Inferior parietal cortex (tissue), 1 donor: ENCODE measurements around the gene CHD9.
"Not testable (repeated sequence)": the region's sequence is repeated elsewhere in the genome, so short reads cannot be mapped to it uniquely, and the experiment has no call there.

Experiments used
- DNase-seq: peaks from one replicate; pipeline ENCODE4 v3.0.0-alpha.2; 2016; ENCODE audit errors: extremely low spot score

Gene CHD9

DNA sequence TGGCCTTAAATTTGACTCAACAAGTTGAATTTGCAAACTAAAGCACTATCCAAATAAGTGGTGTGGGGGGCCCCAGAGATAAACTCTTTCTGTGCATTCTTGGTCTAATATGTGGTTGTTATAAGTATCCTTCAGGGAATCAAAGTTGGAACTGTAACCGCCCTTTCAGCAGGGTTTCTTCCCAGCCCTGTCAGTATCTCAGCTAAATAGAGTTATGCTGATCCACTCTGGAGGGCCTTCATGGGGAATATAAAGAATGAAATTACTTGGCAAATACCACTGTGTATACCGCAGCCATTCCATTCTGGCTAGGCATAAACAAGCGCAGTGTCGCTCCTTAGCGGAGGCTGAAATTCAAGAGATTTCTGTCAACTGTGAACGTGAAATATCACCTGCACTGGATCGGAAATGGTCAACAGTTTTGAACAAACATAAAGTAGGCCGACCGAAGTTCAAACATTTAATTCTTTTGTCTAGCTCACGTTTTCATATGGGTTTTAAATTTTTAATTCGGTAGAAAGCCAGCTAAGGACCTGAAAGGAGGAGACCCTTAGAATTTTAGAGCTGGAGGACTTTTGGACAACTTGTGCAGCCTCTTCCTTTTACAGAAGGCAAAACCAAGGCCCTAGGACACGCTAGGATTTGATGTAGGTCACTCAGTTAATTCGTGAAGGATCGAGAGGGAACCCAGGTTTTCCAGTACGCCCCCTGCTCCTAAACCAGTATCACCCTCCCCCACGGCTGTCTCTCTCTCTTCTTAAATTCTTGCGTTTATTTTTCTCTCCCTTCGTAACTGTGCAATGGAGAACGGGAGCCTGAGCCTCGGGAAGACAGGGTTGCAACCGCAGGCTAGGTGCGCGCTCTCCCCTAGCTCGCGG is 74.7 kb downstream of the CHD9 start:
- no peak for DNase-seq

DNA sequence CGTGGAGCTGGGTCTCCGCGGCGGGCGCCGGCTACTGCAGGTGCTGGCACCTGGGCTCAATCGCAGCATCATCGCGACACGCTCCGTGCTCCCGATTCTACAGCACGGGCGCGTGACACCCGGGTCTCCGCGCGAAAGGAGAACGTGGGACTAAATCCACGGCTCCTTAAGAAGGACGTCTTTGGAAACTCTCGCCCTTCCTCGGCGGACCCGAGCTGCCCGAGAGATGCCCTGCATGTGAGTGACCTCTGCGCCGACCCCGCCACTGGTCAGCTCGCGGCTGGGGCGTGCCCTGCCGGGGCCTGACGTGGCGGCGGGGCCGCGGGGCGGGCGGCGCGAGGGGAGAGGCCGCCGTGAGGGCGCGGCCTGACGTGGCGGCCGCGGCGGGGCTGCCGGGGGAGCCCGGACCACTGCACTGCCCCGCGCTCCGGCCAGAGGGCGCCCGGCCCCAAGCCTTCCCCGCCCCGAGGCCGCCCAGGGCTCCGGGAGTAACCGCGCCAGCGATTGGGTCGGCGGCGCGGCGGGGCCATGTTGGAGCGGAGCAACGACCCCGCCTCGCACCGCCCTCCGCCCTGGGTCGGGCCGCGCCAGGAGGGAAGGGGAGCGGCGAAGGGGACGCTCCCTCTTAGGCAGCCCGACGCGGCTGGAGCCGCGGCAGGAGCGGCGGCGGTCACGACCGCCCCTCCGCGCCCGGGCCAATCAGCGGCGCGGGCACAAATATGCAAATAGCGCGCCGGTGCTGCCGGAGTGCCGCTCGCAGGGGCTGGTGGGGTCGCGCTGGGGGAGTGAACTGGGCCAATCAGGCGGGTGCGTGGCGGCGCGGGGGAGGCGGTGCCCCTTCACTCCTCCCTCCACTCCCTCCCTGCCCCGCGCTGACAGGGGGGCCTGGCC is 75.6 kb downstream of the CHD9 start:
- DNase-seq = peak; percentile 87

DNA sequence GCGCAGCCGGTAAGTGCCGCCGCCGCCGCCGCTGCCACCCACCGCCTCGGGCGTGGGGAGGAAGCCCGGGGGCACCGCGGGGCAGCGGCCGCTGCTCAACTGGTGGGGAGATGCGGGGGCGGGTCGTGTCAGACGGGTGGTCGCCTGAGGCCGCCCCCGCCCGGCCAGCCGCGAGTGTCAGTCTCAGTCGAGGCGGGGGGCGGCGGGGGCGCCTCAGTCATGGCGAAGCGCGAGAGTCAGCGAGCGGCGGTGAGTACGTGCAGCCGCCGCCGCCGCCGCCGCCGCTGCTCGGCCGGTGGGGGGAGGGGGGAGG is 76.2 kb downstream of the CHD9 start:
- no peak for DNase-seq

DNA sequence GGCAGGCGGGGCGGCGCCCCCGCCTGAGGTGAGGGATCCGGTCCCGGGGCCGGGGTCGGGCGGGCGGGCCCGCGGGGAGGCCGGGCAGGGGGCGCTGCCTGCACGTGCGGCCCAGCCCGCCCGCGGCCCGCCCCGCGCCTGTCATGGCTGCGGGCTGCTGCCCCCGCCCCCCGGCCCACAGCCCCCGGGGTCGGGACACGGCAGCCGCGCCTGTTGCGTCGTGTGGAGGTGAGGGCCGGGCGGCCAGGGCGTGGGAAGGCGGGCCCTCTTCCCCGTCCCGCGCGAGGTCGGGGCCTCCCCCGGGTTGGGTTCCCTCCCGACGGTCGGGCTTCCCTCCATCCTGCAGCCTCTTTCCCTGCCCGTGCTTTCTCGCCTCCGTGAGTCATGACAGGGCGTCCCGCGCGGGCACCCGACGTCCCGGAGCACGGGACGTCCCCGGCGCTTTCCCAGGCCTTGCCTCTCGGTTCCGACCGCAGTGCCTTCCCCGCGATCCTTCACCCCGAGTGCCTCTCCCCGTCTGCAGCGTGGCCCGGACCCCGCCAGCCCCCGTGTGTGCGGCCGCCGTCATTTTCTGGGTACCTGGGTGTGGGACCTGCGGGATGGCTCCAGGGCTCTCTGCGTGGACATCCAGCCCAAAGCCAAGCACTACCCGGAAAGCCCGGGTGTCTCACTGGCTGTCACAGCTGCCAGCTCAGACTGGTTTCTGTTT is 76.7 kb downstream of the CHD9 start:
- DNase-seq = peak; percentile 23

DNA sequence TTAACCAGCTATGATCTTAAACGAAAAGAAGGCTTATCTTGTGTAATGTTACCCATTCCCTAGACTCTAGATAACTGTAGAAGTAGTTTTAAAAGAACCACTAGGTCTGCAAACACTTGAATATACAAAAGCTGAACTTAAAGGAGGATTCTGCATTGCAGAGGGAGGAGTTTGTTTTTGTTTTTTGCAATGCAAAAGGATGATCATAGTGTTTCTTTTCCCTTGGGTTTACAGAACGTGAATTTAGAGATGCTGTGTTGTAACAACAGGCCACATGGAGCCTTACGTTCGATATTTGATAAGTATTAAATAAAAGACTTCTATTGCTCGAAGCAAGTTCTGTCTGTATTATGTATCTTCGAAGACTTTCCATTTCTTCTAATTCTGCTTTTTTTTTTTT is 77.6 kb downstream of the CHD9 start:
- DNase-seq = peak; percentile 25

DNA sequence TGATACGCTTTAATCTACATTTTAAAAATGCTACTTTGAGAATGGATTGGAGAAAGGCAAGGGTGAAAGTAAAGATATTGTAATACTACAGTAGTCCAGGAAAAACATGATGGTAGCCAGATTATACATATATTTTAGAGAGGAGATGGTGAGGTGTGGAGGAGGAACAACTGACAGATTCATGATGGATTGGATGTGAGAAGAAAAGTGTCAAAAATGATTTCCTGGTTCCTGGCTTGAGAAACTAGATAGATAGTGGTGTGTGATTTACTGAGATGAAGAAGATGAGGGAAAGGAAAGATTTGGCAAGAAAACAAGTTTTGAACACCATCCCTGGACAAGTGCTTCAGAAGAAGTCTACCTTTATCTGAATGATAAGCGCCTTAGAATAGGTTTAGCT is 80.5 kb downstream of the CHD9 start:
- no peak for DNase-seq

DNA sequence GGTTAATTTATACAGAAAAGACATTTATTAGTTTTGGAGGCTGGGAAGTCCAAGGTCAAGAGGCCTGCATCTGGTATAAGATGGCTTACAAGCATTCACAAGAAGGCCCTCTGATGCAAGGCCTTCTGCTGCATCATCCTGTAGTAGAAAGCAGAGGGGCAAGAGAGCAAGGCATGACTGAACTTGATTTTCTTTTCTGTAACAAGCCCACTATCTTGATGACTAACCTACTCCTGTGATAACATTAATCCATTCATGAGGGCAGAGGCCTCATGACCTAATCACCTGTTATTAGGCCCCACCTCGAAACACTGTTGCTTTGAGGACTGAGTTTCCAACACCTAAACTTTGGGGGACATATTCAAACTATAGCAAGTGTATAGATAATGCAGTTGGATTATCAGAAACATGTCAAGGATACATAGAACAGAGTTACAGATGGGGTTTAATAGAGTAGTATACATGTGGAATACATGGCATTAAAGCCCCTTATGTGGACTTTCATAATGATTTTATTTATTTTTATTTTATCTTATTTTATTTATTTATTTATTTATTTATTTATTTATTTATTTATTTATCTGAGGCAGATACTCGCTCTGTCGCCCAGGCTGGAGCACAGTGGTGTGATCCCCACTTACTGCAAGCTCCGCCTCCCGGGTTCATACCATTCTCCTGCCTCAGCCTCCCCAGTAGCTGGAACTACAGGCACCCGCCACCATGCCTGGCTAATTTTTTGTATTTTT is 88.2 kb downstream of the CHD9 start:
- DNase-seq = no peak

DNA sequence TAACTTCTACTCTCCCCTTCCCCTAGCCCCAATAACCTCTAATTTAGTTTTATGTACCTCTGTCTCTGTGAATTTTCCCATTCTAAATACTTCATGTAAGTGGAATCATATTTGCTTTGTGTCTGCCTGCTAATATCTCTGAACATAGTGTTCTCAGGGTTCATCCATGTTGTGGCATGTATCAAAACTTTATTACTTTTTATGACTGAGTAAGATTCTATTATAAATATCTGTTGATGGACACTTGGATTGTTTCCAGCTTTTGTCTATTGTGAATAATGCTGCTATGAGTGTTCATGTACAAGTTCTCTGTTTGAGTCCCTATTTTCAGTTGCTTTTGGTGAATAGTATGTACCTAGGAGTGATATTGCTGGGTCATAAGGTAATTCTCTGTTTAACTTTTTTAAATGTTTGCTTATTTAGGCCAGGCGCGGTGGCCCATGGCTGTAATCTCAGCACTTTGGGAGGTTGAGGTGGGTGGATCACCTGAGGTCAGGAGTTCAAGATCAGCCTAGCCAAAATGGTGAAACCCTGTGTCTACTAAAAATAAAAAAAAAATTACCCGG is 92.8 kb downstream of the CHD9 start:
- no peak for DNase-seq

DNA sequence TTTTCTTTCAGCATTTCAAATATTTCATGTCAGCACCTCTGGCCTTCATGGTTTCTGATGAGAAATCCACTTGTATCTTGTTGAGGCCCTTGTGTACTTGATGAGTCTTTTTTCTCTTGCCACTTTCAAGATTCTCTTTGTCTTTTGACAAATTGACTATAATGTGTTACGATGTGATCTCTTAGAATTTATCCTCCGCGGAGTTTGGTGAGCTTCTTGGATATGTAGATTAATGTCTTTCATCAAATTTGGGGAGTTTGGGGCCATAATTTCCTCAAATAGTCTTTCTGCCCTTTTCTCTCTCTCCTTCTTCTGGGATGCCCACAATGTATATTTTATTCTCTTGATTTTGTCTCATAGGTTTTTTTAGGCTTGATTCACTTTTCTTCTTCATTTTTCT is 96.0 kb downstream of the CHD9 start:
- no peak for DNase-seq

DNA sequence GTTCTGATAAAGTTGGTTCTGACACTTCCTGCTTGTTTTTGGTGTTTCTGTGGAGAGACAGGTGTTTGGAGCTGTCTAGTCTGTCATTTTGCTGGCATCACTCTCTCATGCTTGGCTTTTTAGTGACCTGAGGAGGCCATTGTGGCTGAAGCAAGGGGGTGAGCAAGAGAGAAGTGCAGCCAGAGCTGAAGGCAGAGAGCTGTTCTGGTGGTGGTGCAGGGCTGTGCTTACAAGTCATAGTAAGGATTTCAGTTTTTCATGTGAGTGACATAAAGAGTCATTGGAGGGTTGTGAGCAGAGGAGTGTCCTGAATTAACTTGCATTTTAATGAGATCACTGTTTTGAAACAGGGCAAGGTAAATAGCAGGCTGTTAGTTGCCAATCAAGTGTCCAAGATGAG is 97.5 kb downstream of the CHD9 start:
- DNase-seq = no peak

DNA sequence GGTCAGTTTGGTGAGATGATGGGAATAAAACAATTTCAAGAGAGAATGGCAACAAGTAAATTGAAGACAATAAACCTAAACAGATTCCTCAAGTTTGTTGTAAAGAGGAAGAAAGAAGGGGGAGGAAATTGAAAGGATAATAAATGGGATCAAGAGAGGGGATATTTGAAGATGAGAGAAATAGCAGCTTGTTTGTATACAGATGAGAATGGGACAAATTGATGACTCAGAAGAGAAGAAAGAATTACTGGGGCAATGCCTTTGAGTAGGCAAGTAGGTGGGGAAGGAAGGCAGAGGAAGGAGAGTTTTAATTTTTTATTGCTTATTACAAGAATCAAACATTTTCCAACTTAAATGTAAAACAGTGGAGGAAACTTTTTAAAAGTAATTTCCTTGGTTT is 98.3 kb downstream of the CHD9 start:
- DNase-seq = no peak

DNA sequence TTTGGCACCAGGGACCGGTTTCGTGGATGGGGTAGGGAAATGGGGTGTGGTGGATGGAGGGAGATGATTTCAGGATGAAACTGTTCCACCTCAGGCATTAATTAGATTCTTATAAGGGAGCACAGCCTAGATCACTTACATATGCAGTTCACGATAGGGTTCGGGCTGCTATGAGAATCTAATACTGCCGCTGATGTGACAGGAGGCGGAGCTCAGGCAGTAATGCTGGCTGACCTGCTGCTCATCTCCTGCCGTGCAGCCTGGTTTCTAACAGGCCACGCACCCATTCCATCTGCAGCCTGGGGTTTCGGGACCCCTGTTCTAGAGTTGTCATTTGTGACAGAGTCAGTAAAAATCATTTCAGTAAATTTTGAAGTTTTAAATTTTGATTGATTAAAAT is 99.7 kb downstream of the CHD9 start:
- no peak for DNase-seq

DNA sequence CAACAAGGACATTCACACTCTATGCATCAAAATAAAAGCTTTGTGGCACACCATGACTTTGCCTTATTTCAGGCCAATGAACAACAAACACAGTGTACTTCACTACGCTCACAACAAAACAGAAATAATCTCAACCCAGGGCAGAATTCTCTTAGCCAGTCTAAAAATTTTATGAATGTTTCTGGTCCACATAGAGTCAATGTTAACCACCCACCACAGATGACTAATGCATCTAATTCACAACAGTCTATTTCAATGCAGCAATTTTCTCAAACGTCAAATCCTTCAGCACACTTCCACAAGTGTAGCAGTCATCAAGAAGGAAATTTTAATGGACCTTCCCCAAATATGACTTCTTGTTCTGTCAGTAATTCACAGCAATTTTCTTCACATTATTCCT is 101.7 kb downstream of the CHD9 start:
- DNase-seq = no peak

DNA sequence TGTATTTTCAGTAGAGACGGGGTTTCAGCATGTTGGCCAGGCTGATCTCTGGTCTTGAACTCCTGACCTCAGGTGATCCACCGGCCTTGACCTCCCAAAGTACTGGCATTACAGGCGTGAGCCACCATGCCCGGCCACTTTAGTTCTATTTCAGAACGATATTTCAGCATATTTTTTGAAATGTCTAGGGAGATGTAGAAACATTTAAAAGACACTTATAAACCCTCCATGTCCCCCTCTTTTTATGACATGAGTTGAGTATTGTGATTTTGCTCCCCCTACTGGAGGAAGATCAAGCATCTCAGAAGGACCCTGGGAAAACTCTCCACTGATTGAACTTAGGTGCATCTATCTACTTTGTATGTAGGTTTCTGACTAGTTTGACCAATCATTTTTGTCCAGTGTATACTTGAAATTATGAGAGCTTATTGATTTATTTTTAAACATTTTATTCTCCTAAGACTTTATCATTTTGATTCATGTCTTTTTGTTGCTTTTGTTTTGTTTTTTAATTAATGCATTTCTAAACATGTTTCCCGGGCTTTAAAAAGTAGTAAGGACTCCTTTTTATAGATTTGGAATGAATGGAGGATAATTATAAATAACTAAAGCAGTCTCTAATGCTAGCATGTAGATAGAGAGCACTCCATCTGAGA is 105.1 kb downstream of the CHD9 start:
- peak; percentile 72 for DNase-seq

DNA sequence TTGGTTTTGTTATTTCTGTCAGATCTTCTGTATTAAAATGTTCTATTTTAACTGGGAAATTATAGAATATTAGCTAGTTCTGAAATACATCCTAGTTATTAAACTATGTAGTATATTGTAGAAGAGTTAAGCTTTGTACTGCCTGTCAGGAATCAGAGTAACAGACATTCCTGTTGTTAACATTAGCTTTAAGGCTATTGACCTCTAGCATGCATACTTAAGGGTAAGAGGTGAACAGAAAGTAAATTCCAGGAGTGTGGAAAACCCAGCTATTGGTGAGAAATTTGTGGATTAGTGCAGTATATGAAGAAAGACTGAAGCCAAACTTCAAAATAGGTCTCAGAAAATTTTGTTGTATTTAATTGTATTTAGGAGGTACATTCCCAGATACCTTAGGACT is 111.3 kb downstream of the CHD9 start:
- DNase-seq = no peak

DNA sequence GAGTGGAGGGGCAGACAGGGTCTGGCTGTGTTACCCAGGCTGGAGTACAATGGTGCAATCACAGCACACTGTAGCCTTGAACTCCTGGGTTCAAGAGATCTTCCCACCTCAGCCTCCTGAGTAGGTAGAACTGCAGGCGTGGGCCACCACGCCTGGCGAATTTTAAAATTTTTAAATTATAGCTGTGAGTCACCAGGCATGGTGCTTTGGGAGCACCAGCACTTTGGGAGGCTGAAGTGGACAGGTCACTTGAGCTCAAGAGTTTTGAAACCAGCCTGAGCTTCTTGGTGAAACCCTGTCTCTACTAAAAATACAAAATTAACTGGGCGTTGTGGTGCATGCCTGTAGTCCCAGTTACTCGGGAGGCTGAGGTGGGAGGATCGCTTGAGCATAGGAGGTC is 114.0 kb downstream of the CHD9 start:
- no peak for DNase-seq

DNA sequence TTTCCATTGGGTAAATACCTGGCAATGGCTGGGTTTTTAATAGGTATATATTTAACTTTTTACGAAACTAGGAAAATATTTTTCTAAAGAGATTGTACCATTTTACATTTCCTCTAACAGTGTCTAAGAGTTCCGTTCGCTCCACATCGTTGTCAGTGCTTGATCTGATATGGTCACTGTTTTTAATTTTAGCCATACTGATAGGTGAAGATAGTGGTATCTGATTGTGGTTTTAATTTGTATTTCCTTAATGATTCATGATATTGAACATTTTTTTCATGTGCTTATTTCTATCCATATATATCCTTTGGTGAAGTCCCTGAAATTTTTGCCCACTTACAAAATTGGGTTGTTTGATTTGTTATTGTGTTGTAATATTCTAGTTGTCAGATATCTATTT is 117.7 kb downstream of the CHD9 start:
- no peak for DNase-seq

DNA sequence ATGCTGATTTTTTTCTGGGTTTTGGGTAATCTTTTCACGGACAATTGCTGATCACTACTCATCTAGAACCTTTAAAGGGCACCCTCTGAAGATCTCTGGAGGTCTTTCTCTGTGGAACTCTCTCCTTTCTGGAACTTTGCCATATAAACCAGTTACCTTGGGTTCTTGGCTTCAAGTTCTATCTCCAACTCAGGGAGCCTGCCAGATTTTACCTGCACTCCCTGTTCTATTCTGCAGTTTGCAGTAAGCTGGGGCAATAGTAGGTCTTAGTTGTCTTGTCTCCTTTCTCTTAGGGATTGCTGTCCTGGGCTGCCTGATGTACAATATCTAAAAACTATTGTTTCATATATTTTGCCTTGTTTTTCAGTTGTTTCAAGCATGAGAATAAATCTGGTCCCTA is 120.3 kb downstream of the CHD9 start:
- DNase-seq = no peak

DNA sequence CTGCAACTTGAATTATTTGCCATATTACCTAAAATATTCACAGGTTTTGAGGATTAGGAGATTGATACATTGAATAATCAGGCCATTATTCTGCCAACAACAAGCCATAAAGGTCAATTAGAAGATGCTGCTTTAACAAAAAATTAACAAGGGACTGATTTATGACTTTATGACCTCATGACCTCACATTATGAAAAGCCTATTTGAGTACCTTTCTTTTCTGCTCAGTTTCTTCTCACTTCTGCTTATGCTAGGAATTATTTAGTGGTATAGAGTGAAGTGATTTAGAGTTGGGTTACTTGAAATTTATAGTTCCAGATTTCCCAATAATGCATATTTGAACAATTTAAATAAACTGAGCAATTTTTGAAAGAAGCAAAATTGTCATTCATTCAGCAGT is 121.6 kb downstream of the CHD9 start:
- no peak for DNase-seq

DNA sequence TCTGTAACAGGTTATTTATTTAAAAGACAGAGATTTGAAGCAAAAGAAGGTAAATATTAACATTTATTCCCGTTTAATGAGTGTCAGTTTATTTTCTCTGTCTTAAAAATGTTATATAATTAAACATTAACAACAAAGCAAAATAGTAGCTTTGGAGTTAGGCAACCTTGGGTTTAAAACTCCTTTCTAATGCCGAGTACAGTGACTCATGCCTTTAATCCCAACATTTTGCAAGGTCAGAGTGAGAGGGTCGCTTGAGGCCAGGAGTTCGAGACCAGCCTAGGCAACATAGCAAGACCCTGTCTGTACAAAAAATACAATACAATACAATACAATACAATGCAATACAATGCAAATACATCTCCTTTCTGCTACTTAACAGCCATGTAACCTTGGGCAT is 128.7 kb downstream of the CHD9 start:
- no peak for DNase-seq

DNA sequence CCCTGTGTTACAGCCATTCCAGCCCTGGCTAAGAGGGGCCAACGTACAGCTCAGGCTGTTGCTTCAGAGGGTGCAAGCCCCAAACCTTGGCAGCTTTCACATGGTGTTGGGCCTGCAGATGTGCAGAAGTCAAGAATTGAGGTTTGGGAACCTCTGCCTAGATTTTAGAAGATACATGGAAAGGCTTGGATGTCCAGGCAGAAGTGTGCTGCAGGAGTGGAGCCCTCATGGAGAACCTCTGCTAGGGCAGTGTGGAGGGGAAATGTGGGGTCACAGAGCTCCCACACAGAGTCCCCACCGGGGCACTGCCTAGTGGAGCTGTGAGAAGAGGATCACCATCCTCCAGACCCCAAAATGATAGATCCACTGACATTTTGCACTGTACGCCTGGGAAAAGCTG is 130.9 kb downstream of the CHD9 start:
- not testable (repeated sequence) for DNase-seq
